ENCODE results near the gene TIMM44.

DNA sequence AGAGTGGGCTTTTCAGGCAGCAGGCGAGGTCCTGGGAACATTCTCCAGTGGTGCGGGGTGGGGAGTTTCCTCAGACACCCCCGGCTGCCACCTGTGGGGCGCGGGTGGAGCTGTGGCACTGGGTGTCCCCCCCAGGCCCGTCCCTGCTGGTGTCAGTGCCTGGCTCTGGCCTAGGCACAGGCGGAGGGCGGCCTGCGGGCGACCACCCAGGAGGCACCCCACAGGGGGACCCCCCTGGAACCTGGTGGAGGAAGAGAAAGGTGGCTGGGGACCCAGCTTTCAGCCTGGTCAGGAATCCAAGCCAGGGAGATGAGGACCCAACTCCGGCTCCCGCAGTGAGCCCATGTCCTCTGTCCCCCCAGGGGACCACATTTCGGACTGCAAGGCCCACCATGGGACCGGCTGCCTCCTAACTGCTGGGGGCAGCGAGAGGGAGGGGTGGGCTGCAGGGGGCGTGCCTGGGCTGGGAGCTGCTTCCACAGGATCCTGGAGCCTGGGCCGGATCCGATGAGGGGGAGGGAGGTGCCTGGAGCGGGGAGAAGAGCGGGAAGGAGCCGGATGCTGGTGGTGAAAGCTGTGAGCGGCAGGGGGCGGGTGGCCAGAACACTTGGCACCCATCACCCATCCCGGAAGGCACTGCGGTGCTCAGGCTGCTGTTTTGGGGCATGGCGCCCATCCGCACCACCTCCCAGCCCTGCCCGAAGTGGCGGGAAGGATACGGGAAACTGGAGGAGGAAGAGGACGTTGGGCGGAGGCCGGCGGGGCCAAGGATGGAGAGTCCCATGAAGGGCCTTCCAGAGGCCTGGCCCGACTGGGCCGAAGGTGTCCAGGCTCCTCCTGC, 12.0 kb downstream of the TIMM44 start:
- TF ChIP-seq, protein P1, sequence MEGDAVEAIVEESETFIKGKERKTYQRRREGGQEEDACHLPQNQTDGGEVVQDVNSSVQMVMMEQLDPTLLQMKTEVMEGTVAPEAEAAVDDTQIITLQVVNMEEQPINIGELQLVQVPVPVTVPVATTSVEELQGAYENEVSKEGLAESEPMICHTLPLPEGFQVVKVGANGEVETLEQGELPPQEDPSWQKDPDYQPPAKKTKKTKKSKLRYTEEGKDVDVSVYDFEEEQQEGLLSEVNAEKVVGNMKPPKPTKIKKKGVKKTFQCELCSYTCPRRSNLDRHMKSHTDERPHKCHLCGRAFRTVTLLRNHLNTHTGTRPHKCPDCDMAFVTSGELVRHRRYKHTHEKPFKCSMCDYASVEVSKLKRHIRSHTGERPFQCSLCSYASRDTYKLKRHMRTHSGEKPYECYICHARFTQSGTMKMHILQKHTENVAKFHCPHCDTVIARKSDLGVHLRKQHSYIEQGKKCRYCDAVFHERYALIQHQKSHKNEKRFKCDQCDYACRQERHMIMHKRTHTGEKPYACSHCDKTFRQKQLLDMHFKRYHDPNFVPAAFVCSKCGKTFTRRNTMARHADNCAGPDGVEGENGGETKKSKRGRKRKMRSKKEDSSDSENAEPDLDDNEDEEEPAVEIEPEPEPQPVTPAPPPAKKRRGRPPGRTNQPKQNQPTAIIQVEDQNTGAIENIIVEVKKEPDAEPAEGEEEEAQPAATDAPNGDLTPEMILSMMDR (IDR thresholded peaks at IDR 0.05; ENCODE audit: control extremely low read depth in 1 of 3, insufficient read depth in 1 of 3, low read depth in 1 of 3, low read length in 3 of 3), result no peak
- TF ChIP-seq, protein P2, sequence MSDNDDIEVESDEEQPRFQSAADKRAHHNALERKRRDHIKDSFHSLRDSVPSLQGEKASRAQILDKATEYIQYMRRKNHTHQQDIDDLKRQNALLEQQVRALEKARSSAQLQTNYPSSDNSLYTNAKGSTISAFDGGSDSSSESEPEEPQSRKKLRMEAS (IDR thresholded peaks at IDR 0.05), result no peak
- TF ChIP-seq RAD21 (IDR thresholded peaks at IDR 0.05 in 1 of 2, conservative IDR thresholded peaks at IDR 0.05 in 1 of 2; ENCODE audit: low read depth in 2 of 2, low read length in 2 of 2) (no peak), SUZ12 (IDR thresholded peaks at IDR 0.05; ENCODE audit: low read length) (no peak), EP300 (IDR thresholded peaks at IDR 0.05; ENCODE audit: borderline replicate concordance in 1 of 2, low read depth in 2 of 2, low read length in 2 of 2) (no peak), CHD2 (IDR thresholded peaks at IDR 0.05; ENCODE audit: low read length) (no peak), MAFK (IDR thresholded peaks at IDR 0.05; ENCODE audit: low read depth, low read length) (no peak), BCL11A (IDR thresholded peaks at IDR 0.05; ENCODE audit: low read depth in 2 of 2, low read length in 2 of 2) (no peak), EZH2 (IDR thresholded peaks at IDR 0.05; ENCODE audit: low read depth, low read length, severe bottlenecking) (no peak), CTBP2 (IDR thresholded peaks at IDR 0.05; ENCODE audit: borderline replicate concordance, insufficient read depth, insufficient read length, low read length) (no peak)
